WTC11 (cell line): ENCODE measurements around the gene NDUFB10.

Experiments used
- ATF1 ChIP-seq: sonication (generic); formaldehyde crosslinking; IDR thresholded peaks from 2 replicates; pipeline ENCODE4 v1.8.1; 2023; ENCODE audit warnings: mild to moderate bottlenecking, moderate library complexity, missing genetic modification reagents
- CREB1 ChIP-seq: sonication (generic); formaldehyde crosslinking; IDR thresholded peaks from 2 replicates; pipeline ENCODE4 v1.8.0; 2023; ENCODE audit warnings: mild to moderate bottlenecking, missing genetic modification reagents
- CTCF ChIP-seq: fragments of 200-600 bp; IDR thresholded peaks from 2 replicates; pipeline ENCODE4 v1.8.0; 2022; ENCODE audit warnings: antibody characterized with exemption
- EMX1 ChIP-seq: fragments of 250-450 bp; sonication (Bioruptor Pico); IDR thresholded peaks from 2 replicates; pipeline ENCODE4 v1.8.0; 2021; ENCODE audit warnings: mild to moderate bottlenecking
- KAT7 ChIP-seq: sonication (generic); formaldehyde crosslinking; IDR thresholded peaks from 2 replicates; pipeline ENCODE4 v1.8.1; 2023; ENCODE audit warnings: missing genetic modification reagents, mild to moderate bottlenecking, borderline replicate concordance
- MLX ChIP-seq: sonication (generic); formaldehyde crosslinking; IDR thresholded peaks from 2 replicates; pipeline ENCODE4 v1.8.1; 2023; ENCODE audit warnings: mild to moderate bottlenecking, missing genetic modification reagents, moderate library complexity
- NFE2L1 ChIP-seq: sonication (generic); formaldehyde crosslinking; IDR thresholded peaks from 2 replicates; pipeline ENCODE4 v1.8.1; 2023; ENCODE audit warnings: missing genetic modification reagents
- STAT6 ChIP-seq: sonication (generic); formaldehyde crosslinking; conservative IDR thresholded peaks from 2 replicates; pipeline ENCODE4 v1.8.1; 2023; ENCODE audit warnings: mild to moderate bottlenecking, low read depth, missing genetic modification reagents, moderate library complexity
- ZNF121 ChIP-seq: sonication (generic); formaldehyde crosslinking; IDR thresholded peaks from 2 replicates; pipeline ENCODE4 v1.8.0; 2023; ENCODE audit warnings: missing genetic modification reagents
- ZNF416 ChIP-seq: fragments of 250-450 bp; sonication (Bioruptor Pico); IDR thresholded peaks from 2 replicates; pipeline ENCODE4 v1.9.0; 2021; ENCODE audit warnings: mild to moderate bottlenecking, inconsistent platforms
- TF ChIP-seq, protein P1 (sequence below): fragments of 250-450 bp; sonication (Bioruptor Pico); IDR thresholded peaks from 2 replicates; pipeline ENCODE4 v1.9.0; 2021; ENCODE audit warnings: mild to moderate bottlenecking, borderline replicate concordance

DNA sequence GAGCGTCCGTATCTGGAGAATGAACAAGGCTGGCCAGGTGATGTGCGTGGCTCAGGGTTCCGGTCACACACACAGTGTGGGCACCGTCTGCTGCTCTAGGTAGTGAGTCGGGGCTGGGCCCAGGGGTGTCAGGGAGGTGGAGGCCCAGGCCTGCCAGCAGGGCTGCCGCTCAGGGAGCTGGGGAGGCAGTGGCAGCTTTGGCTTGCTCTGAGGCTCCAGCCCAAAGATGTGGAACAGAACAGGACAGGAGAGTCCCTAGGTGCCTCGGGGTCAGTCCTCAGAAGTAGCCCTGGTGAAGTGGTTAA lies 16.8 kb downstream of the NDUFB10 start:
- TF ChIP-seq ZNF121 (CRISPR knock-in tag) (no peak), NFE2L1 (CRISPR knock-in tag) (no peak), CTCF (no peak), EMX1 (CRISPR knock-in tag) (no peak), ZNF416 (CRISPR knock-in tag) (no peak), MLX (CRISPR knock-in tag) (no peak), CREB1 (no peak), ATF1 (CRISPR knock-in tag) (no peak), KAT7 (CRISPR knock-in tag) (no peak), STAT6 (no peak)
- TF ChIP-seq, protein P1, sequence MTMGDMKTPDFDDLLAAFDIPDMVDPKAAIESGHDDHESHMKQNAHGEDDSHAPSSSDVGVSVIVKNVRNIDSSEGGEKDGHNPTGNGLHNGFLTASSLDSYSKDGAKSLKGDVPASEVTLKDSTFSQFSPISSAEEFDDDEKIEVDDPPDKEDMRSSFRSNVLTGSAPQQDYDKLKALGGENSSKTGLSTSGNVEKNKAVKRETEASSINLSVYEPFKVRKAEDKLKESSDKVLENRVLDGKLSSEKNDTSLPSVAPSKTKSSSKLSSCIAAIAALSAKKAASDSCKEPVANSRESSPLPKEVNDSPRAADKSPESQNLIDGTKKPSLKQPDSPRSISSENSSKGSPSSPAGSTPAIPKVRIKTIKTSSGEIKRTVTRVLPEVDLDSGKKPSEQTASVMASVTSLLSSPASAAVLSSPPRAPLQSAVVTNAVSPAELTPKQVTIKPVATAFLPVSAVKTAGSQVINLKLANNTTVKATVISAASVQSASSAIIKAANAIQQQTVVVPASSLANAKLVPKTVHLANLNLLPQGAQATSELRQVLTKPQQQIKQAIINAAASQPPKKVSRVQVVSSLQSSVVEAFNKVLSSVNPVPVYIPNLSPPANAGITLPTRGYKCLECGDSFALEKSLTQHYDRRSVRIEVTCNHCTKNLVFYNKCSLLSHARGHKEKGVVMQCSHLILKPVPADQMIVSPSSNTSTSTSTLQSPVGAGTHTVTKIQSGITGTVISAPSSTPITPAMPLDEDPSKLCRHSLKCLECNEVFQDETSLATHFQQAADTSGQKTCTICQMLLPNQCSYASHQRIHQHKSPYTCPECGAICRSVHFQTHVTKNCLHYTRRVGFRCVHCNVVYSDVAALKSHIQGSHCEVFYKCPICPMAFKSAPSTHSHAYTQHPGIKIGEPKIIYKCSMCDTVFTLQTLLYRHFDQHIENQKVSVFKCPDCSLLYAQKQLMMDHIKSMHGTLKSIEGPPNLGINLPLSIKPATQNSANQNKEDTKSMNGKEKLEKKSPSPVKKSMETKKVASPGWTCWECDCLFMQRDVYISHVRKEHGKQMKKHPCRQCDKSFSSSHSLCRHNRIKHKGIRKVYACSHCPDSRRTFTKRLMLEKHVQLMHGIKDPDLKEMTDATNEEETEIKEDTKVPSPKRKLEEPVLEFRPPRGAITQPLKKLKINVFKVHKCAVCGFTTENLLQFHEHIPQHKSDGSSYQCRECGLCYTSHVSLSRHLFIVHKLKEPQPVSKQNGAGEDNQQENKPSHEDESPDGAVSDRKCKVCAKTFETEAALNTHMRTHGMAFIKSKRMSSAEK (CRISPR knock-in tag) = no peak
